ENCODE measurements around the gene SUSD3.

GRCh38 chr9:93031629-93032430, 26.7 kb upstream of the SUSD3 start:
- TF ChIP-seq REST (IDR thresholded peaks at IDR 0.05; ENCODE audit: low read depth) (no peak), TCF12 (IDR thresholded peaks at IDR 0.05; ENCODE audit: low read depth) (no peak), USF1 (IDR thresholded peaks at IDR 0.05) (no peak)
